Lung (tissue), 12 donors: Measurements from ENCODE around the gene ZNF740. TPM values are rescaled to one million over a fixed set of nuclear protein-coding genes. Genes with fewer than 3 reads are reported as not detected.

ENCODE experiments used
- ATAC-seq: fragments of 200-7000 bp; cut with Tn5 transposase; one replicate; pipeline ENCODE4 v1.9.1; 2020; ENCODE audit warnings: moderate number of reproducible peaks; ENCODE audit not compliant: insufficient read depth, low FRiP score
- DNase-seq, 3 donors: peaks; one replicate each; pipeline ENCODE4 v3.0.0-alpha.2; 2013 to 2017
- H3K27ac ChIP-seq, 2 donors: one replicate each; pipeline ENCODE4 v1.5.1; 2013; ENCODE audit warnings: mild to moderate bottlenecking in 2 of 2, moderate library complexity in 2 of 2, control low read depth in 1 of 2, inconsistent platforms in 1 of 2, low read depth in 1 of 2, low read length in 1 of 2
- H3K27me3 ChIP-seq, 3 donors: one replicate each; pipeline ENCODE4 v1.5.1; 2013; ENCODE audit warnings: low read length in 2 of 3; ENCODE audit not compliant: control insufficient read depth in 3 of 3, insufficient read depth in 3 of 3
- H3K36me3 ChIP-seq, 4 donors: one replicate each; pipeline ENCODE4 v1.5.1; 2013; ENCODE audit warnings: low read length in 4 of 4, mild to moderate bottlenecking in 1 of 4, moderate library complexity in 1 of 4; ENCODE audit not compliant: control insufficient read depth in 4 of 4, insufficient read depth in 4 of 4
- H3K4me1 ChIP-seq, 5 donors: one replicate each; pipeline ENCODE4 v1.5.1; 2013; ENCODE audit warnings: low read length in 5 of 5, mild to moderate bottlenecking in 2 of 5, moderate library complexity in 1 of 5; ENCODE audit not compliant: control insufficient read depth in 5 of 5, insufficient read depth in 5 of 5
- H3K4me3 ChIP-seq: one replicate; pipeline ENCODE4 v1.5.1; 2013; ENCODE audit warnings: mild to moderate bottlenecking, control low read depth, moderate library complexity
- H3K9ac ChIP-seq, 2 donors: one replicate each; pipeline ENCODE4 v1.5.1; 2013; ENCODE audit warnings: low read length in 2 of 2, control low read depth in 1 of 2; ENCODE audit not compliant: insufficient read depth in 1 of 2
- H3K9me3 ChIP-seq, 4 donors: one replicate each; pipeline ENCODE4 v1.5.1; 2013; ENCODE audit warnings: low read length in 3 of 4, mild to moderate bottlenecking in 1 of 4, moderate library complexity in 1 of 4; ENCODE audit not compliant: control insufficient read depth in 4 of 4, insufficient read depth in 3 of 4
- CTCF ChIP-seq: IDR thresholded peaks from 2 replicates; pipeline ENCODE4 v1.5.1; 2012; ENCODE audit warnings: mild to moderate bottlenecking; ENCODE audit errors: control extremely low read depth, extremely low read depth
- WGBS, 2 donors: extraction: QIAGEN DNeasy Blood & Tissue Kit; methylation state at CpG; one replicate each; pipeline ENCODE4 v1.1.7; 2013; 5-methylcytosine and 5-hydroxymethylcytosine counted together
- polyA plus RNA-seq, 2 donors: library from polyadenylated mRNA; stranded (reverse); fragments of 200-250 nt; gene quantifications; one replicate each; pipeline ENCODE4 v1.2.1, GENCODE V29; 2013
- total RNA-seq, 2 donors: library from RNA; depleted of rRNA in 1 of 2; stranded (reverse); fragments of >200 nt in 1 of 2; gene quantifications; one replicate each; pipeline ENCODE4 v1.2.1, GENCODE V29; 2014 to 2021
- donor health status: control.
- donor health status: control.
- donor health status: Bipolar disorder and iron deficiency.
- donor health status: healthy.
- donor health status: DM: yes; HTN: yes; CAD: no.

ZNF740 gene
- total and polyA plus RNA-seq, 4 donors = 7.8 to 37.4 (median 18.3) TPM

DNA sequence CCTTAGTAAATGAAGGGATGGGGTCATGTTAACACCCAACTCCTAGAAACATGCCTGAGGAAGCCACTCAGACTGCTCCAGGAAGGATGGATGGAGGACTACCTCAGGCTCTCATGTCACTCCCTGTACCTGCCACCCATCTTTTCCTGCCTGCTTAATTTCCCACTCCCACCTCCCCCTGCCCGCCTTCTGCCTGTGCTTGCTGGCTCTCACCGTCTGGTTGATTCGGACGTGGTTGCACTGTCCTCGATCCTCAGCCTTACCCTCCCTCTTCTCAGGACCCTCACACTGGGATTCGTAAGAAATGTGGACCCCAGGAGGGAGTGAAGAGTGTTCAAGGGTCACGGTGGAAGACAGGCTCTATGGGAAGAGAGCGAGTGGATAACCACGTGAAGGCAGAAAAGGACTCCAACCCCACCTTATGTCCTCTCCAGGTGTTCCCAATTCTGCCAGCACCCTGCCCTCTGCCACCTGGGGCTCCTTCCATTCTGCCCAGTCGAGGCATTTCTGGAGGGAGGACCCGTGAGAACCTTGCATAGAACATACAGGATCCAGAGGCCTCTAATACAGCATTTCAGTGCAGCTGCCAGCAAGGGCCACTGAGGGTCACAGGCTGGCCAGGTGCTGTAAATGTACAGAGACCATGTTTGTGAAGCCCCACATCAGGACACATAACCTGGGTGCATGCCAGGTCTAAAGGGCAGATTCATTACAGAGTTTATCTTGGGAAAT is 13.6 kb downstream of the ZNF740 start:
- 75 to 85% methylated on average over 11 of the region's 11 CpGs for WGBS, 2 donors

DNA sequence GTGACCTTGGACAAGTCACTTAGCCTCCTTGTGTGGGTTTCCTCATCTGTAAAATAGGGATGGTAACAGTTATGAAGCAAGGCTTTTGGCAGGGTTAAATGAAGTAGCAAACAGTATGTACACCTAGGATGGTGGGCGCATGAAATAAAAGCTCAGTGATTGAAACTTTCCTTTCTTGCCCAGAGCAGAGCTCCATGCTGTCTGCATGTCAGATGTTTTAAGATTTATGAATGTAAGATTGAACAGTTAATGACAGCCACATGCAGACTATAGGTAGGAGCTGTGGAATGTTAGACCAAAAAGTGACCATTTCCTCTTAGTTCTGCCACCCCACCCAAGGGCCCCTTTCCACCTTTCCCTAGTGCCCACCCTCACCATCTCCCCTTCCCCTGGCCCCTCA is 14.5 kb downstream of the ZNF740 start:
- no peak overlapping the region for H3K27ac ChIP-seq
- no peaks in the 10 kb centered on the region for H3K27me3 ChIP-seq
- H3K9me3 ChIP-seq = no peaks in the 10 kb centered on the region
- no peak overlapping the region for H3K4me3 ChIP-seq
- 97 to 98% methylated on average over 1 of the region's 1 CpG for WGBS, 2 donors
- H3K4me1 ChIP-seq = peaks cover 0 to 10% (median 0%) of the 10 kb centered on the region in 5 donors
- H3K9ac ChIP-seq = no peak overlapping the region
- no peak for DNase-seq
- ATAC-seq = no peak
- TF ChIP-seq CTCF = no peak
- H3K36me3 ChIP-seq = peaks cover 0 to 13% (median 2%) of the 10 kb centered on the region in 4 donors

More for the DNA sequence above, 13.6 kb downstream of the ZNF740 start:
- Histone ChIP-seq H3K9ac (no peak overlapping the region), H3K36me3 (peaks cover 0 to 13% (median 2%) of the 10 kb centered on the region in 4 donors), H3K4me3 (no peak overlapping the region), H3K9me3 (no peaks in the 10 kb centered on the region), H3K27me3 (no peaks in the 10 kb centered on the region), H3K4me1 (peaks cover 0 to 10% (median 0%) of the 10 kb centered on the region in 5 donors), H3K27ac (no peak overlapping the region)
- DNase-seq = no peak
- no peak for ATAC-seq
- TF ChIP-seq CTCF = no peak

DNA sequence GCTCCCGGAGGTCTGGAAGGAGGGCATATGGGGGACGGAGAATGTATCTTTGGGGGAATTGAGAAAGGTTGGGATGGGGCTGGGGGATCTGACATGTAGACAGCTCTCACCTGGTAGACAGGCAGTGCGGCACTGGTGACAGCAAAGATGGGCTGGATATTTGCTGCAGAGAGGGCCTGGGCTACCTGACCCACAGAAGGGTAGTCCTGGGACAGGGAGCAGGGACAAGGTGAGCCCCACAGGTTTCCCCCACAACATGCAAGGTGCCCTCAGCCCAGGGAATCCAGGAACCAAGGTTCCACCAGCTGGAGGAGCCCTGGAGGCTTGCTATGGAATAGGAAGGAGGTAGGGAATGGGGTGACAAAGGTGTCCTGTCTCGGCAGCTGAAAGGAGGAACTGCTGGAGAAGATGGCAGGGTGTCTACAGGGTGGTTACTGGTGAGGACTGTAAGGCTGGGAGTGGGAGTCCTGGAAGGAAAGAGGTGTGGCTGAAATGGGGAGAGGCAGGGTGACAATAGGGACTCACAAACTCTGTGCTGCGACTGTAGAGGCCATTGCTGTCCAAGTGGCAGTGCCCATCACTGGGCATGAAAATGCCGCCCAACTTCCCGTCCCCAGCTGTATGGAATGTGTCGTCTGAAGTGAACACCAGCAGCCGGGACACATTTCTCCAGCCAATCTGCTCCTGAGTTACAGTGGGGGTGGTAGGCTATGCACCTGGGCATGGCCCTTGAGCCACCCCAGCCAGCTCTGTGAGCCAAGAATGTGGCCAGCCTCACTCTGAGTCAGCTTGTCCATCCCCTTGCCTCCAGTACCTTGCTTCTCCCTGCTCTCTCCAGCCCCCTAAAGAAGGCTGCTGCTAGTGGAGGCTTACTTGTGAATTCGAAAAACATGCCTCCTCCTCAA is 15.2 kb downstream of the ZNF740 start:
- Histone ChIP-seq H3K36me3 (peaks cover 0 to 13% (median 2%) of the 10 kb centered on the region in 4 donors), H3K4me1 (peaks cover 0 to 10% (median 0%) of the 10 kb centered on the region in 5 donors), H3K27ac (no peak overlapping the region), H3K9ac (no peak overlapping the region), H3K27me3 (no peaks in the 10 kb centered on the region), H3K4me3 (no peak overlapping the region), H3K9me3 (no peaks in the 10 kb centered on the region)
- WGBS, 2 donors = 81 to 88% methylated on average over 10 of the region's 10 CpGs
- no peak for TF ChIP-seq CTCF
- DNase-seq (no peak), ATAC-seq (no peak)
